Fibroblast of lung (primary cell): ENCODE data around the gene WIPF1. TPM values are rescaled to one million over a fixed set of nuclear protein-coding genes. Genes with fewer than 3 reads are reported as not detected.

ENCODE experiments used
- DNase-seq, 2 donors: peaks; one replicate each; pipeline versions ENCODE4 v3.0.0 to v3.0.0-alpha.2; 2010; ENCODE audit warnings: low read depth in 2 of 2
- H2AFZ ChIP-seq: 2 replicates; pipeline ENCODE4 v1.5.1; 2012; ENCODE audit warnings: low read length, control low read depth, inconsistent platforms
- H3K27ac ChIP-seq: 2 replicates; pipeline ENCODE4 v1.5.1; 2011; ENCODE audit warnings: low read length, control low read depth; ENCODE audit not compliant: insufficient read depth
- H3K27me3 ChIP-seq: 2 replicates; pipeline ENCODE4 v1.5.1; 2011; ENCODE audit warnings: mild to moderate bottlenecking, low read length; ENCODE audit not compliant: control insufficient read depth, insufficient read depth
- H3K36me3 ChIP-seq: 2 replicates; pipeline ENCODE4 v1.5.1; 2011; ENCODE audit warnings: low read length; ENCODE audit not compliant: control insufficient read depth, insufficient read depth
- H3K4me1 ChIP-seq: 2 replicates; pipeline ENCODE4 v1.5.1; 2011; ENCODE audit warnings: low read length; ENCODE audit not compliant: control insufficient read depth, insufficient read depth; ENCODE audit errors: extremely low read depth
- H3K4me2 ChIP-seq: 2 replicates; pipeline ENCODE4 v1.5.1; 2011; ENCODE audit warnings: low read length, control low read depth; ENCODE audit not compliant: insufficient read depth; ENCODE audit errors: extremely low read depth
- H3K4me3 ChIP-seq, 4 experiments: fragments of 200-600 bp in 1 of 4; sonication (generic) in 1 of 4; replicated peaks in 1 of 4; 2 replicates each; pipeline ENCODE4 v1.5.1; 2011 to 2016; ENCODE audit warnings: low read length in 4 of 4, low read depth in 3 of 4, mild to moderate bottlenecking in 3 of 4, control low read depth in 2 of 4, inconsistent platforms in 1 of 4, mixed read lengths in 1 of 4; ENCODE audit not compliant: insufficient read depth in 1 of 4; ENCODE audit errors: control extremely low read depth in 1 of 4
- H3K79me2 ChIP-seq: 2 replicates; pipeline ENCODE4 v1.5.1; 2012; ENCODE audit warnings: mild to moderate bottlenecking, low read length, inconsistent platforms; ENCODE audit not compliant: control insufficient read depth, insufficient read depth
- H3K9ac ChIP-seq: 2 replicates; pipeline ENCODE4 v1.5.1; 2011; ENCODE audit warnings: mild to moderate bottlenecking, low read length, control low read depth; ENCODE audit not compliant: insufficient read depth
- H3K9me3 ChIP-seq: 2 replicates; pipeline ENCODE4 v1.5.1; 2012; ENCODE audit warnings: low read depth, low read length; ENCODE audit not compliant: control insufficient read depth, insufficient read depth
- H4K20me1 ChIP-seq: 2 replicates; pipeline ENCODE4 v1.5.1; 2011; ENCODE audit warnings: low read length; ENCODE audit not compliant: control insufficient read depth, insufficient read depth; ENCODE audit errors: extremely low read depth
- CTCF ChIP-seq, 2 donors: IDR thresholded peaks in 1 of 2; conservative IDR thresholded peaks in 1 of 2; 1 replicate in 1 of 2; 2 replicates in 1 of 2; pipeline ENCODE4 v1.5.1; 2011 to 2012; ENCODE audit warnings: low read length in 2 of 2, control low read depth in 1 of 2, inconsistent platforms in 1 of 2, low read depth in 1 of 2, mild to moderate bottlenecking in 1 of 2
- EZH2 ChIP-seq: IDR thresholded peaks from 2 replicates; pipeline ENCODE4 v1.5.1; 2012; ENCODE audit warnings: low read length, control low read depth, mild to moderate bottlenecking; ENCODE audit errors: missing control alignments
- polyA minus RNA-seq: library from RNA; depleted of rRNA, polyadenylated mRNA; stranded (reverse); fragments of >200 nt; gene quantifications from 2 replicates; pipeline ENCODE4 v1.2.3, GENCODE V29; 2011; ENCODE audit warnings: low replicate concordance
- polyA plus RNA-seq, 2 donors: library from polyadenylated mRNA; depleted of rRNA in 1 of 2; stranded (reverse) in 1 of 2; unstranded in 1 of 2; fragments of >200 nt; gene quantifications; 2 replicates each; pipeline ENCODE4 v1.2.1, GENCODE V29; 2011 to 2012; ENCODE audit warnings: missing spikeins in 1 of 2
- total RNA-seq: library from RNA; depleted of rRNA; stranded (reverse); fragments of >200 nt; gene quantifications from 2 replicates; pipeline ENCODE4 v1.2.1, GENCODE V29; 2014

Gene WIPF1
- 5.6 and 10.7 TPM in 2 replicates for total RNA-seq
- 22.6 and 23.6 TPM in 2 replicates for polyA plus RNA-seq
- 23.3 and 25.2 TPM in 2 replicates for polyA plus RNA-seq (2012)
- 15.7 and 22.5 TPM in 2 replicates for polyA minus RNA-seq

GRCh38 chr2:174597345-174598047 is at the start of gene WIPF1:
TSS of gene WIPF1 (minus strand) at chr2:174597804. CDS start at chr2:174585573, 12,231 bp downstream.
- H4K20me1 ChIP-seq: no peaks in the 10 kb centered on the region
- peak; percentile 78 to 86 for DNase-seq
- no peaks in the 10 kb centered on the region for H3K27me3 ChIP-seq
- peak within 1 kb of the TSS in 3 of 4 experiments; percentile 8 to 13 (median 8) for H3K4me3 ChIP-seq
- H3K9me3 ChIP-seq: no peaks in the 10 kb centered on the region
- no peaks in the 10 kb centered on the region for H3K36me3 ChIP-seq
- peak within 1 kb of the TSS; percentile 86 for H3K27ac ChIP-seq
- TF ChIP-seq CTCF (conservative IDR thresholded peaks at IDR 0.05 in 1 of 2, IDR thresholded peaks at IDR 0.05 in 1 of 2; ENCODE audit: low read depth in 1 of 2, low read length in 2 of 2): no peak
- no peak for TF ChIP-seq EZH2
- no peak within 1 kb of the TSS for H3K9ac ChIP-seq
- peak within 1 kb of the TSS; percentile 43 for H2AFZ ChIP-seq
- no peaks in the 10 kb centered on the region for H3K79me2 ChIP-seq
- peaks cover 19% of the 10 kb centered on the region for H3K4me1 ChIP-seq
- peak within 1 kb of the TSS; percentile 83 for H3K4me2 ChIP-seq

GRCh38 chr2:174645296-174645695 is 47.7 kb upstream of the WIPF1 start:
- Histone ChIP-seq H2AFZ (no peak overlapping the region), H3K4me3 (no peak overlapping the region), H3K4me2 (no peak overlapping the region), H3K36me3 (no peaks in the 10 kb centered on the region), H3K4me1 (no peaks in the 10 kb centered on the region), H3K27ac (no peak overlapping the region), H3K9me3 (no peaks in the 10 kb centered on the region), H3K27me3 (no peaks in the 10 kb centered on the region), H4K20me1 (no peaks in the 10 kb centered on the region), H3K9ac (no peak overlapping the region), H3K79me2 (no peaks in the 10 kb centered on the region)
- no peak for DNase-seq
- TF ChIP-seq CTCF (conservative IDR thresholded peaks at IDR 0.05 in 1 of 2, IDR thresholded peaks at IDR 0.05 in 1 of 2; ENCODE audit: low read depth in 1 of 2, low read length in 2 of 2) (no peak), EZH2 (no peak)

GRCh38 chr2:174644406-174644805 is 46.8 kb upstream of the WIPF1 start:
- H3K27me3 ChIP-seq: no peaks in the 10 kb centered on the region
- H3K4me2 ChIP-seq: no peak overlapping the region
- TF ChIP-seq CTCF (conservative IDR thresholded peaks at IDR 0.05 in 1 of 2, IDR thresholded peaks at IDR 0.05 in 1 of 2; ENCODE audit: low read depth in 1 of 2, low read length in 2 of 2) (no peak), EZH2 (no peak)
- no peak overlapping the region for H3K9ac ChIP-seq
- no peak overlapping the region for H2AFZ ChIP-seq
- H3K27ac ChIP-seq: no peak overlapping the region
- H4K20me1 ChIP-seq: no peaks in the 10 kb centered on the region
- H3K4me3 ChIP-seq: no peak overlapping the region
- no peaks in the 10 kb centered on the region for H3K9me3 ChIP-seq
- no peaks in the 10 kb centered on the region for H3K4me1 ChIP-seq
- no peak for DNase-seq
- no peaks in the 10 kb centered on the region for H3K79me2 ChIP-seq
- H3K36me3 ChIP-seq: no peaks in the 10 kb centered on the region
